Measurements from ENCODE around the gene ANKRD12. TPM values are rescaled to one million over a fixed set of nuclear protein-coding genes. Genes with fewer than 3 reads are reported as not detected.
A peak's percentile ranks its signal among the peaks of the same experiment; 100 is the strongest.

The ANKRD12 gene
- total RNA-seq, 6 experiments from 2014 or later = 26.5 to 31.3 (median 29.8) TPM

DNA sequence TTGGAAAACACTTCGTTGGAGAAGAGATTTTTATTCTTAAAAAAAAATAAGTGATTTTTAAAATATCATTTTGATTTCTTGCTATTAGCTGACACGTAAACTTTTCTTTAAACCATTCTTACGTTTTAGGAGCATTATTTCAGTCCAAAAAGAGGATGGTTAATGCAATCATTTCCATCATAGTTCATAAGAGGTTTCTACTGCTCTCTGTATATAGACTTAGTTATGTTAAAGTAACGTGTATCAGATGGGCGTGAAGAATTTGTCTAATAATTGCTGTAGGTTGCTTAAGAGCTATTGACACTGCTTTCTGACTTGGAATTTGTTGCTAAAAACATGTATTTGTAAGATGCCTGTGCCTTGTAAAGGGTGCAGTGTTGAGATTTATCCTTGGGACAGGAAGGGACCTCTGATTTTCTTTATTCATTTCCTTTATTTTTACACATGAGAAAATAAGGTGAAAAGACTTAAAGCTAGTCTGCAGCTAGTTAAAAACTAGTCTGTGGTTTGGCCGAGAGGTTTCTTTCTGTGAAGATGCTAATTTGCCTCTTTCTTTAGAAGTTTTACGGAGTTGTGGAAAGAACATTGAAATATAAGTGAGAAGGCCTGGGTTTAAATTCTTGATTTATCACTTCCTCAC is 2.9 kb downstream of the ANKRD12 start:
- no peak for DNase-seq
- Mint-ChIP-seq H3K36me3 (ENCODE audit: low read depth) (peaks cover 7% of the 10 kb centered on the region; the same call in 1 of the 2 replicates), H3K27ac (peak overlapping the region; percentile 58), H3K27me3 (ENCODE audit: insufficient read depth) (peaks cover 3% of the 10 kb centered on the region; the same call in 1 of the 2 replicates), H3K4me3 (peak overlapping the region; percentile 94), H3K9me3 (no peaks in the 10 kb centered on the region), H3K4me1 (ENCODE audit: low read depth) (peaks cover 70% of the 10 kb centered on the region)
- TF ChIP-seq, protein P1, sequence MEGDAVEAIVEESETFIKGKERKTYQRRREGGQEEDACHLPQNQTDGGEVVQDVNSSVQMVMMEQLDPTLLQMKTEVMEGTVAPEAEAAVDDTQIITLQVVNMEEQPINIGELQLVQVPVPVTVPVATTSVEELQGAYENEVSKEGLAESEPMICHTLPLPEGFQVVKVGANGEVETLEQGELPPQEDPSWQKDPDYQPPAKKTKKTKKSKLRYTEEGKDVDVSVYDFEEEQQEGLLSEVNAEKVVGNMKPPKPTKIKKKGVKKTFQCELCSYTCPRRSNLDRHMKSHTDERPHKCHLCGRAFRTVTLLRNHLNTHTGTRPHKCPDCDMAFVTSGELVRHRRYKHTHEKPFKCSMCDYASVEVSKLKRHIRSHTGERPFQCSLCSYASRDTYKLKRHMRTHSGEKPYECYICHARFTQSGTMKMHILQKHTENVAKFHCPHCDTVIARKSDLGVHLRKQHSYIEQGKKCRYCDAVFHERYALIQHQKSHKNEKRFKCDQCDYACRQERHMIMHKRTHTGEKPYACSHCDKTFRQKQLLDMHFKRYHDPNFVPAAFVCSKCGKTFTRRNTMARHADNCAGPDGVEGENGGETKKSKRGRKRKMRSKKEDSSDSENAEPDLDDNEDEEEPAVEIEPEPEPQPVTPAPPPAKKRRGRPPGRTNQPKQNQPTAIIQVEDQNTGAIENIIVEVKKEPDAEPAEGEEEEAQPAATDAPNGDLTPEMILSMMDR (IDR thresholded peaks at IDR 0.05) = no peak

DNA sequence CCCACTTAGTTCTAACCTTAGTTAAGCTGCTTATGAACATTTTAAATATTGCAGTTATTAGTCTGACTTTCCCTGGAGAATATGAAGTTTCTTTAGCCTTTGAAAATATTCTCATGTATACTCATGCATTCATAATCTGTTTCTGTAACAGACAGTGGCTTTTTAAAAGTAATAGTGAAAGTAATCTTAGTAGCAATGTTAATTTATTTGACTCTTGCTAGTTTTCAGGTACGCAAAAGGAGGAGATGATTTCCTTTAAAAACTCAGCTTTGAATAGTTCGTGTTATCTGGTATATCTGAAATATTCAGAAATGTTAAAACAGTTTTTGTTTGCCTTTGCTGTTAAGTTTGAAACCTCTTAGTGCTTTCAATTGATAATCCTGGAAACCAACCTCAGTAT is 3.8 kb downstream of the ANKRD12 start:
- H3K4me1 Mint-ChIP-seq (ENCODE audit: low read depth) = peaks cover 66% of the 10 kb centered on the region

DNA sequence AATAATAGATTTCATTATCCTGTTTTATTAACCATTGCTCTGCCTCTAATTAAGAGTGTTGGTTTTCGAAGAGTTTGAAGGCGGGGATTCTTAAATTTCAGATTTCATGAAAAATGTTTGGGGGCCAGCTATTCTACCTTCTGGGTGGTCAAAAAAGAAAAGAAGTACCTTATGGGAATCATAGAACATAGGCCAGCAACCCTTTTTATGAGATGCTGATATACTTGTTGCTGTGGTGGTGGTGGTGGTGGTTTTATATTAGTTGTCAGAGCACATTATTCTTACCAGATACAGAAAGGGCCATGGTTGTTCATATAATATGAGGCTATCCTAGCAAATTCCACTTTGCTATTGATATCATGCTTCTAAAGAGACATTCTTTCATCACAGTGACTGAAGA is 4.4 kb downstream of the ANKRD12 start:
- peaks cover 3% of the 10 kb centered on the region; the same call in 1 of the 2 replicates for H3K27me3 Mint-ChIP-seq (ENCODE audit: insufficient read depth)
- H3K36me3 Mint-ChIP-seq (ENCODE audit: low read depth) = peaks cover 4% of the 10 kb centered on the region; the same call in 1 of the 2 replicates
- H3K4me3 Mint-ChIP-seq = peak overlapping the region; percentile 8; the same call in 1 of the 2 replicates
- peak overlapping the region; percentile 58 for H3K27ac Mint-ChIP-seq
- H3K9me3 Mint-ChIP-seq = no peaks in the 10 kb centered on the region
- peaks cover 66% of the 10 kb centered on the region for H3K4me1 Mint-ChIP-seq (ENCODE audit: low read depth)
- no peak for DNase-seq
- TF ChIP-seq, protein P1 (IDR thresholded peaks at IDR 0.05) = no peak

More for the DNA sequence above, 3.8 kb downstream of the ANKRD12 start:
- no peak for DNase-seq
- peak overlapping the region; percentile 94 for H3K4me3 Mint-ChIP-seq
- peaks cover 3% of the 10 kb centered on the region; the same call in 1 of the 2 replicates for H3K27me3 Mint-ChIP-seq (ENCODE audit: insufficient read depth)
- H3K27ac Mint-ChIP-seq = peak overlapping the region; percentile 58
- no peaks in the 10 kb centered on the region for H3K9me3 Mint-ChIP-seq
- H3K36me3 Mint-ChIP-seq (ENCODE audit: low read depth) = peaks cover 4% of the 10 kb centered on the region; the same call in 1 of the 2 replicates
- TF ChIP-seq, protein P1 (IDR thresholded peaks at IDR 0.05) = no peak

DNA sequence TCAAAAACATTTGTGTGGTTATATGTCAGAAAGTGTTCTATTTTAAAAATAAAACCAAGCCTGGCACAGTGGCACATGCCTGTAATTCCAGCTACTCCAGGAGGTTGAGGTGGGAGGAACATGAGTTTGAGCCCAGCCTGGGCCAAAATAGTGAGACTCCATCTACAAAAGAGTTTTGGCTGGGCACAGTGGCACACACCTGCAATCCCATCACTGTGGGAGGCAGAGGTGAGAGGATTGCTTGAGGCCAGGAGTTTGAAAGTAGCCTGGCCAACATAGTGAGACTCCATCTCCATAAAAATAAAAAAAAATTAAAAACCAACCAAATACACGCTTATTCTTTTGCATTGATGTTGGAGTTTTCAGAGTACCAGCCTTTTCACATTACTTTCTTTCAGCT is 9.6 kb downstream of the ANKRD12 start:
- peaks cover 65% of the 10 kb centered on the region for H3K4me1 Mint-ChIP-seq (ENCODE audit: low read depth)
- TF ChIP-seq, protein P1 (IDR thresholded peaks at IDR 0.05) = no peak
- no peak overlapping the region for H3K4me3 Mint-ChIP-seq
- H3K36me3 Mint-ChIP-seq (ENCODE audit: low read depth) = no peaks in the 10 kb centered on the region
- H3K9me3 Mint-ChIP-seq = no peaks in the 10 kb centered on the region
- no peak for DNase-seq
- no peaks in the 10 kb centered on the region for H3K27me3 Mint-ChIP-seq (ENCODE audit: insufficient read depth)
- H3K27ac Mint-ChIP-seq = peak overlapping the region; percentile 49; the same call in 1 of the 2 replicates

DNA sequence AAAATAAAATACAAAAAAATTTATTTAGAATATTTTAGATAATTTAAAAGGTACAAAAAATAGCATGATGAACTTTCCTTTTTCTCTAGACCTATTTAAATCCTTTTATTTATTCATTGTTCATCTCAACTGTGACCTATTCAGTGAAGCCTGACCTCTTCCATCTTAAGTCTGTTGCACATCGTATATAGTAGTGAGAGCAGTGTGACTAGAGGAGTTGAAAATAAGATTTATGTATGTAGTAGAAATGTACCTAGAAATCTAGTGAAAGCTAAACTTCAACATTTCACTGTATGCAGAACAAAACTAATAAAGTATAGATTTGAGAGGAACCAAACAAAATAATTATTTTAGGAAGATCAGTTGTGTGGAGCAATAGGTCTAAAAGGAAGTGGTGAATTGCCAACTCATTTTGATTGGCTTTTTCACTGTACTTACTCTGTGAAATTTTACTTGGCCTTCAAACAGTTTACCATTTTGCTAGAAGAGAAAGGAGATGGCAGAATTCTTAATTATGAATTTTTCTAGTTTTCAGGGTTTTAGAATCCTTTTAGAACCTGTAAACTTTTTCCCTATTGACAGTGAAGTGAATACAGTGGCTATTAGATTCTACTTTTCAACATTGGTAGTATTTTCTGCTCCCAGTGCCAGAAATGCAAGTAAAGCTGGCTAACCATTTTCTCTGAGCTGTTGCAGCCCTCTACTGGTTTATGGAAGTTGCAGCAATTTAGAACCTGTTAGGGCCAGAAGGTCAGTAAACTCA is 11.0 kb downstream of the ANKRD12 start:
- H3K9me3 Mint-ChIP-seq = no peaks in the 10 kb centered on the region
- no peaks in the 10 kb centered on the region for H3K27me3 Mint-ChIP-seq (ENCODE audit: insufficient read depth)
- DNase-seq = peak; percentile 73
- peak overlapping the region; percentile 56 for H3K27ac Mint-ChIP-seq
- H3K4me1 Mint-ChIP-seq (ENCODE audit: low read depth) = peaks cover 51% of the 10 kb centered on the region
- TF ChIP-seq, protein P1 (IDR thresholded peaks at IDR 0.05) = peak; percentile 80
- H3K4me3 Mint-ChIP-seq = peak overlapping the region; percentile 42; the same call in 1 of the 2 replicates
- no peaks in the 10 kb centered on the region for H3K36me3 Mint-ChIP-seq (ENCODE audit: low read depth)
